Smooth muscle cell of the brain vasculature (primary cell): ENCODE results near the gene RERE.
"Not testable (repeated sequence)": the region's sequence is repeated elsewhere in the genome, so short reads cannot be mapped to it uniquely, and the experiment has no call there.

Experiments used
- DNase-seq: peaks from one replicate; pipeline ENCODE4 v3.0.0-alpha.2; 2012; ENCODE audit warnings: low read depth, low spot score

RERE gene

DNA sequence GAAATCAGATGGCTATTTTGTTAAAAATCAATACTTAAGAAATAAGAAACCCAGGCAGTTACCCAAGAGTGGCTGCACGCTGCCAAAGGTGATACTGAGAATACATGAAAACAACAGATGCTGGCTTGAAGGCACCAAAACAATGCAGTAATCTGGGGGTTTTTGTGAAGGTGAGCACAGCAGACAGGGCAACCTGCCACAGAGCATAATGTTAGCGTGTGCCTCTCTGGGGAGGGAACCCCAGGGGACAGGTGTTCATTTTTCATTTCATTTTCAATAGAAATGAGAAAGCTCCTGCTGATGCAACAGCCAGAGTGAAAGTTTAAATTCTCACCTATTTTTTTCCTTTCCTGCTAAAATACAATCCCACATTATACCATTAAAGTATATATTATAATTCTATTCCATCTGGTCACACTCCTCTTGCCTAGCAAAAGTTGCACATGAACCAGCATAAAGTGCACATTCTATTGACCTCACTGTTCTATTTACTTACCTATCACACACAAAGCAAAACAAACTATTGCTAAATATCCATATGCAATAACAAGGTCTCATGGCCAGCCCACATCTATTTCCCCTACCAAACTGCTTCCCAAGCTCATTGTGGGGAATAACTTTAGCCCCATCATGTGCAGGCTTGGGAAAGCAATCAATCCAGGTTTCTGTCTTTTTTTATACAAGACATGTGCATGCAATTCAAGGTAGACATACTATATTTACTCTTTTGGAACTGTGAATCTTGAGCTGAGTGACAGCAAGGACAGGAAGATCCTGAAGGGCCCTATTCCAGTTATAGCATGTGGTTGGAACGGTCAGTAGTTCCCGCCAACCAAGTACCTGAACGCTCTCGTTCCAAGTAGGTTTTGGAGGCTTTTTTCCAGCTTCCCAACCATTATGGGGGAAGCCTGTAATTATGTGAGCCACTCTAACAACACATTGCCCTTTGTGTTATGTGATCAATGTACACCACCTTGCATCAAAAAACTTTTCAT is 173.6 kb downstream of the RERE start:
- DNase-seq: no peak

DNA sequence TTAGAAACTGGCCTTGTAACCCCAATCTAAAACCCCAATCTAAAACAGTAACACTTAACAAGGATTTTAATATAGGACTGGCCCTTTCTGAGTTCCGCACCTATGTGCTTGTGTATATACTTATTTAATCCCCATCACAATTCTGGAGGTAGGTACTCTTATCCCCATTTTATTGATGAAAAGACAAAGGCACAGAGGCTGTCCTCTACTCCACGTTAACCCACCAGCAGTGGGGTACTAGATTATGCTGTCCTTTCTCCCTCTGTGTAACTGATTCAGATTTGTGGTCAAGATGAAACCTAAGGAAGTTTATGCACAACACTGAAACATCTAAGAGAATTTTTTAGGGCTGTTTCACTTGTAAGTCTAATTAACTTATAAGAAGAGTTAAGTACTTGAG is 175.3 kb downstream of the RERE start:
- no peak for DNase-seq

DNA sequence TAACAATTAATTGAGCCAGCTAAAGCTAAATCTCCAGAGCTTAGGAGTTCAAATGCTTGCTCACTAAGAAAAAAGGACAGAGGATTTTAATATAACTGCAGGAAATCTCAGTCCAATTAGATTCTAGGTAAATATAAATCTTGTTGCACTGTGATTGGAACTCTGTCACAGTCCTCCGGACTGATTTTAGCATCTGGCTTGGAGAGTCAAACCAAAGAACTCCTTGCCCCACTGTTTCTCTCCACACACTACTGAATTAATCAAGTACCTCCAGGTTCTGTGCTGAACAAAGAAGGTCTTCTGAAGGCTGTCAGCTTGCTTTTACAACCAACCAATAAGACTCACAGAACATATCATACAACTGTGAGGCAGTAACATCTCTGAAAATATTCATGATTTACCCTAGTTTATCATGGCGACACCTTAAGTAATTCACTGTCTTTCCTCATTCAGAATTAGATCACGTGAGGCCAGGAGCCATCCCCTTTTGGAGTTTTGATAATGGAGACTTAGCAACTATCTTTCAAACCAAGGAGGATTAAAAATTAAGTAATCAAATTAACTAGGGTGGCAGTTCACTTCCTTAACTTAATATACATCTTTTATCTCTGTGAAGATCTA is 176.0 kb downstream of the RERE start:
- no peak for DNase-seq

DNA sequence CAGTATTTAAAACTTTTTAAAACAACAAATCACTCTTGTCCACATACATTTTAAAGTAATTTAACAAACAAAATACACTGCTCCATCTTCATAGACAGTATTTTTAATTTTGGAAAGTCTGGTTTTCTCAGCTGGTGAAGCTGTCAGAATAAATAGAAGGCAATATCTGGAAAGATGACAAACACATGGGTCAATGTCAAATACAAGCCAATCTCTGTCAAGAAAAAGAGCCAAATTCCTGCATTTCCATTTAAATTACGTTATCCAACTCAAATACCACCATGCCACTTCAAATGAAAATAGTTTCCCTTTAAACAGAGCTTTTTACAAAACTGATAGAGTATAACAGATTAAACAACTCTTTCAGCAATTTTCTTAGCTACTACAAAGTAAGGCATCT is 176.5 kb downstream of the RERE start:
- no peak for DNase-seq

DNA sequence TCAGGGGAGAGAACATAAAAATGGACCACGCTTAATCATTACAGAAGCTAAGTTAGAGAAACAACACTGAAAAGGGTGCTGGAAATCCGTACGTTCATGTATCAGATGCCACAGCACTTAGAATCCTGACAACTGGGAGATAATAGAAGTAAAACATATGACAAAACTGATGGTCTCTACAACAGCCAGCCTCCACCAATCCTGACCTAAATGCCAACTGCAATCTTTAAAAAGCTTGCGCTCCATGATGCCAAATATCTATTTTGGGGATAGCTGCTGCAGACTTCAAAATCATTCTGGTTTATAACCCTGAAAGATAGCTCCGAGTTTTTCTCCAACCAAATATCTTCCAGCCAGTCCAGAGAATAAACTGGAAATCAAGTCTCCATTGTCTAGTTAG is 178.3 kb downstream of the RERE start:
- DNase-seq: no peak

DNA sequence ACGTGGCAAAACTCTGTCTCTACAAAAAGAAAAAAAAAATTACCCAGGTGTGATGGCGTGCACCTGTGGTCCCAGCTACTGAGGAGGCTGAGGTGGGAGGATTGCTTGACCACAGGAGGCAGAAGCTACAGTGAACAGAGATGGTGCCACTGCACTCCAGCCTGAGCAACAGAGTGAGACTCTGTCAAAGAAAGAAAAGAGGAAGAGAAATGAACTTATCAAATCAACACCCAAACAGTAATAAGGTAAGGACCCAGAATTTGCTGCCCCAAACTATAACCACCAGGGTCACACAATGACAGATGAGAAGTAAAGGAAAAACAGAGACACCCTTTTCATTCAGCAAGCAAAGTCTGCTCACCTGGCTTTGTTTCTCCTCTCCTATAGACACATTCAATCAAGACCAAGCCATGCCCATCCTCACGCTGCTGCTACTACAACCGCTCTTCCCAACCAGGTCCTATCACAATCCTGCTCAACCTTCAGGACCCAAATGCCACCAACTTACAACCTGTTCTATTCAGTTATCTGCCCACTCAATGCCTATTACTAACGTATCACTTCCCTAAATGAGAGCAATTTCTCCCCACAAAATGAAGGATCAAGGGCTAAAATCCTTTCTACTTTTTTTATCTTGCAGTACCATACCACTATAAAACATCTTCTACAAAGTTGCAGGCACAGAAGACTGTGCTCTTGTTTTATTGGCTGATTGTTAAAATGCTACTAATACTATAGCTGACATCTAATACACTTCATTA is 183.5 kb downstream of the RERE start:
- DNase-seq: no peak

DNA sequence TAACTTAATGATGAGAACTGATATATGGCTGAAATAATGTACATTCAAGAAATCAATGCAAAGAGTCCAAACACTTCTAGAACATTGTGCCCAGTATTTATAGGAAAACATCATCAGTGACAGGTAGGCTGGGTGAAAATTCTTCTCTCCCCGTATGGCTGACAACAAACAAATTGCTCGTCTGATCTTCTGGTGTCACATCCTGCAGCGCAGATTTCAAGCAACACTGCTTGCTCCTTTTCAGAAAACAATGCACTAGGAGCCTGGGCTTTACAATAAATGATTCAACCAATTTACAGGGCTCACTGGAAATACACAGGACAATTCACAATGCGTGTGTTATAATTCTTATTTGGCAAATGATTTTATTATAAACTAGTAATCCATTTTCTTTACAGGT is 185.3 kb downstream of the RERE start:
- DNase-seq: no peak

DNA sequence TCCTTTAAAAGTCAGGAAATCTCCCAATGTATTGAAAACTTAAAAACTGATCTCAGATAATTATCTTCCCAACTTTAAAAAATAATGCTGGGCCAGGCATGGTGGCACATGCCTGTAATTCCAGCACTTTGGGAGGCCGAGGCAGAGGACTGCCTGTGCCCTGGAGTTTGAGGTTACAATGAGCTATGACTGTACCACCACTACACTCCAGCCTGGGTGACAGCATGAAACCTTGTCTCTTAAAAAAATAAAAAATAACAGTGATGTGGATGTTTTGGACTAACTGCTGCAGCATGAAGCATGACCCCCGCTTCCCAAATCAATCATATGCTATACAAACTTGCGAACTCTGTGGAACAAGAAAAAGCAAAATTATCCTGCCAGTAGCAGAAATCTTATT is 186.3 kb downstream of the RERE start:
- DNase-seq: no peak

DNA sequence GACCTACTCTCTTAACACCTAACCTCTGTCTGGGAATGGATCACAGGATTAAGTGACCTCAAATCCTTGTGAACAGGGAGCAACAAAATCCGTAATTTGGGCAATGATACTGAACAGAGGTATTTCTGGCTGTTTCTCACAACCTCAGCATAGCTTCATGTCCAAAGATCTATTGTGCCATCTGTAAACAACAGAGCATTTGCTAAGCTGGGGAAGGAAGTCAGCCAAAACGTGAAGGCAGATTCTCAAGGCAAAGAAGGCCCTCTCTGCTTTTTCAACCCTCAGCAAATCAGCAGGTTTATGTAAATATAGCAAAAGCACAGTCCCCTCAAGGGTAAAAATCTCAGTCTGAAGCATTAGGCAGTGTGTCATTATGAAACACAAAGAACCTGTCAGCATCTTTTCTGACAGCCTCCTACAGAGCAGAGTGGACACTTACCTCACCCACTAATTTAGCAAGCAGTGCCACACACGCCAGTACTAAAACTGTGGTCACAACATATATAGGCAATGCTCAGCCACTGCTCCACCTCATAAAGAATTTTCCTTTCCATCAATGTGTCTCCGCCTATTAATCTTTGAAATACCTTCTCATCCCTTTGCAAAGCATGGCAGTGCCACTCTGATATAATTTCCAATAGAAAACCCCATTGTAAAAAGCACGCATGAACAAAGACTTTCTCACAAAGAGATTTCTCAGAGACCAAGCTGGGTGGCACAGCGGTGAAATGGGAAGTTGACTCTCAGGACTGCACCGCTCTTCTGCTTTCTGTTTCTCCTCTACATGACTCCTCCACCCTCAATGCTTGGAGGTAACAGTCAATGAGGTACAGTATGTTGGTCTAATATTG is 188.0 kb downstream of the RERE start:
- DNase-seq: no peak

DNA sequence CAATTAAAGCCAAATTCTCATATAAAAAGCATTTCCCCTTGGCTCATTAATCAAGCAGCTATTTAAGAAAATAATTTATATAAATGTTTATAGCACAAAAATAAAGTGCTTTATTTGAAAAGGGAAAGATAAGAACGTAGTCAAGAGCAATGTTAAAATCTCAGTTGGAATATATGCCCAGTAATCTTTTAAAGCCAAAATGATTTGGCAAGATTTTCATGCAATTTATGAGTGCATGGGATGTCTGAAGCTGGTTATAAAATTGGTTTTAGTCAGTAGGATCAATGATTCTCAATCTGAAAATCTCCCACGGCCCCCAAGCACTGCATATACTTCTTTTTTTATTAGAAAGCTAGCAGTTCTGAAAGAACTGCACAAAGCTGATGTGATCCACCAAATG is 188.8 kb downstream of the RERE start:
- DNase-seq: no peak

DNA sequence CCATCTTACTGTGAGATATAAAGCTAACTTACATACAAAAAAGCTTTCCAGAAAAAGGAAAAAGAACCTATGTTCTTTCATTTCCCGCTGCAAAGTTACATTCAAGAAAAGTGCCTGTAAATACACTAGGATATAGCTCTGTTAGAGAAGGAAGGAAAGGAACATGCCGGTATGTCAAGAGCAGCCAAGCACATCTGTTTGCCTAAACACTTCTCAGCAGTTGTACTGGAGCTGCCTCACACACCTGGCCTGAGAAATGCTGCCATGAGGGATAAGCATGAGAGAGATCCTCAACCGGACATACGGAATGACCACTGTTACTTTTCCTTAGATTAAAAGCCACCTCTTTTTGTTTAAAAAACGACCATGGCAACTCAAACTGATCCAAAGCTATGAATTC is 189.7 kb downstream of the RERE start:
- DNase-seq: no peak

DNA sequence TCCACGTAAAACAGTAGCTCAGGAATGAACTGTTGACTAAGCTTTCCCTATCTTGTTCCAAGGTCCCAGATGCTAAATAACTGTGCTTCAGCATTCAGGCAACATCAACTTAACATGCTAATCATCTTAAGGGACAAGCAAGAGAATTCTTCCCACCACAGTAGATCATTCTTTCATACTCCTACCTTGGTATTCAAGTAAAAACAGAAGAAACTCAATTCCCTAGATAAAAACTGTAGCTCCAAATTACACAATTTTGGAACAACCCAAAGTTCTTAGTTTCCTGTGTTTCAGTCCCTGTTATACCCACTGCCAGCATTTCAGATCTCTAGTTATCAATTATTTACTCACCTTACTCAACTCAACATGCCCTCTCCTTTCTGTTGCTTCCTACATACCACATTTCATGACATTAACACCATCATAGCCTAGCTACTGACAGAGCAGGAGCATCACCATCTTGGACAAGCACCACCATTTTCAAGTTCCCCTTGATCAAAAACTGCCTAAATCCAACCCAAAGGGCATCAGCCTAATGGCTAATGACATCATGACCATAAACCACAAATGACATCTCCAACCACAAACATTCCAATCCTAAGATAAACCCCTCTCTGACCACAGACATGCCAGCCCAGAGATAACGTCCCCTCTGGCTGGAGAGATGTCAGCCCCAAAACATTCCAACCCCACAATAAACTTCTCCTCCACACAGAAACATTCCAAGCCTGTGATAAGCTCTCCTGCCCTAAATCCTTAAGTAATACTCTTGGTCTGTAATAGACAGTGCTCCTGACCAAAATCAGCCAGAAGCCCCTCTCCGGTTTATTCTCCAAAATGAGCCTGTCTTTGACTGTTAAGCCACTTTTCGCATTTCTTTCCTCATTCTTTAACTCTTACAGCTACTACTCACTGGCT is 191.2 kb downstream of the RERE start:
- no peak for DNase-seq

DNA sequence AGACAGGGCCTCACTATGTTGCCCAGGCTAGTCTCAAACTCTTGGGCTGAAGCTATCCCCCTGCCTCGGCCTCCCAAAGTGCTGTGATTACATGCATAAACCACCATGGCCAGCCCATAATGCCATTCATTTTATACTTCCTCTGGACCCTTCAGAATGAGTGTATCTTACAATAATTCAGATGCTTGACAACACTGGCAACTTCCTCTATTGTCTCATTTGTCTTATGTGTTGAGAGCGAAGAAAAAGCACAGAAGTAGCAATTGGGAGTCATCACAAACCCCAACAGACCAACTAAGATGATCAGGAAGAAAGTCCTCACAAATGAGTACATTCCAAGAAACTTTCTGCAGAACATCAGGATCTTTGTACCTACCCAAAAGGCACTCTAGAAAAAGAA is 191.9 kb downstream of the RERE start:
- no peak for DNase-seq

DNA sequence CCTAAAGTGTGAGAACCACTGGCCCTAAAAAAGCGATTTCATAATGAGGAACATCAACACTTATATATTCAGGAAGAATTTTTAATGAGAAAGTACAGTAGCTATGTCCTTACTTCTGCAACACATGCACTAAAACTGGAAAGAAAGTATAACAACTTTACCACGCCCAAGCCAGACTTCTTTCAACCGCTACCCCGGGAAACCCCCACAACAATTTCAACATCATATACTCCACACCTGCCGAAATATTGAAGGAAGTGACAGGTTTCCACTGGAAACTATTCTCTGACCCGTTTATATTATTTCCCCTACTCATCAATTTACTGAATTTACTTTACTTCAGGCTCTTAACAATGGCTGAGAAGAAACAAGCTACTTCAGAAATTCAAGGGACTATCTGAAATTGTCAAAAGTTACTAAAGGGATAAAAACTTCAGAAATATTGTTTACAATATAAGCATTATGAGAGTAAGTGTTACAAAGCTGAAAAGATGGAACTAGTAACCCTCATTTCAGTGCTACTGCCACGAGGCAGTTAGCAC is 193.7 kb downstream of the RERE start:
- DNase-seq: not testable (repeated sequence)

DNA sequence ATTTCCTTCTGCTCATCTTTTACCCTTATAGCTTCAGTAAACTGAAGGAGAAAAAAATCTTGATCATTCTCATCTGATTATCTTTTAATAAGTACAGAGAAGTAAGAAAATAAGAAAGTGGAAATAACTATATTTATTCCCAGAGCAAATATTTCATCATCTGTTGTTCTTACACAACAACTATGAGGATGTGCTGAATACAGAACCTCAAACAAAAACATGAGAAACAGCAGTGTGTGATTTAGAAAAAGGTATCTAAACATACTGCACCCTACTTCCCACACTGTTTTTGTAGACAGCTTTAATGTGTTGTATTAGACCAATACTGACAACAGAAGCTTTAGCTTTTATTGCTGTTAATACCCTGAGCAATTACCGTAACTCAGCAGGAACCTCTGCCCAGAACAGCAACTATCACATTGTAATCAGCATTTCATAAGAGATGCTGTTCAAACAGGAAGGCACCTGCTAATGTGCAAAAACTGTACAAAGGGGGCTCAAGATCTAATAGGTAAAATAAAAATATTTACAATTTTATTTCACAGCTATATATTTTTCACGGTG is 195.6 kb downstream of the RERE start:
- not testable (repeated sequence) for DNase-seq

DNA sequence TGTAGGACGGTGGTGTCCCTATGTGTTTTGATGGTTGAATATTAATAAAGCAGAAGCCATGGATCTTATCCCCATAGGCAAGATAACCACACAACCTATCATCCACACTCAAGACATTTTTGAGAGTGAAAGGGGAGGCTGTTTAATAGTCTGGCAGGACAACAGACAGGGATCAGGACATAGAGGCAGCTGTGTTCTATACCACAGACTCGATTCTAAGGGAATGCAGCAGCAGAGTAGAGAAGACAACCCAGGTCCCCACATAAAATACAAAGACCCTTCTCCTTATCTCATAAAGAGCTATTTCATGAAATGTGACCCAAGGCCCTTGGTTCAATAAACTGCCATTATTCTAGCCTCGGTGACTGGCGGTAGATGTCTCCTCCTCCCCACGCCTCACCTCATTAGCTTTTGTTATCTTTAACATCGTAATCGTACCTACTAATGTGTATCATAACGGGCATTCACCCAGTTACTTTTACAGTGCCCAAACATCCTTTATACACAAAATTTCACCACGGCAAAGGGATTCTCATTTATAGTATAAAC is 196.3 kb downstream of the RERE start:
- not testable (repeated sequence) for DNase-seq

DNA sequence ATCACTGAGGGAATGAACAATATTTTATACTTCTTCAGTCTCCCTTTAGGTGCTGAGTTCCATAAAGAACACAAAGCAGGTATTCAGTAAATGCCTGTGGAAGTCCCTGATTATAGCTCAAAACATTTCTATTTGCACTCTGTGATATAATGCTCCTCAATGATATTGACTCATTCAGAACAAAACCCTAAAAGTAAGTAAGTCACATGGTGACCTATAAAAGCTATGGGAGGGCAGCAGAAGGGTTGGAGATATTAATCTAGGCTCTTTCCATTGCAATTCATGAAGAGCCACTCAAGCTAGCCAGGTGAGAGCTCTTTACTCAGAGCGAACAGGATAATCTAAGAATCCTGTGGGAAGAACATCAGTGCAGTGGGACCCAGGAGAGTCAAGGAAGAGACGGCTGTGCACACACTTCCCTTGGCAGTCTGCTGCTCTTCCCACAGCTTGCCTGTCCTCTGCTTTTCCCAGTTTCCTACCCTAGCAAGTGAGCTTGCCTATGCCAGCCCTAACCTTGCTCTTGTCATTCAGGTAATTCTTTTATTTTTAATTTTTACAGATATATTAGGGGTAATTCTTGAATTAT is 197.4 kb downstream of the RERE start:
- not testable (repeated sequence) for DNase-seq

DNA sequence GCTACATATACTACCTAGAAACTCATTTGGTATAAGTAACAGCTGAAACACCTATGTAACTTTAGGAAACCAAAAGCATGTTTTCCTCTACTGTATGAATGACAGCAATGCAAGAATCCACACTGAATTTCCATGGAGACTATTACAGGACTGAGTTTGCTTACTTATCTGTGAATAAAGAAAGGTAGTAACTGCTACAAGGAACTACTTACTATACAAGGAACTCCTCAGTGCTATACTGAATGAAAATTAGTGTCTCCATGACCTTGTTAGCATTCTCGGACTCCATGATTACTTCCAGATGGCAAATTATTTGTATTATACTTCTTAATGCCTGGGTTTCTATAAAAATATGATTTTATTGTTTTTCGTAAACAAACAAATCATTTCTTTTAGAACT is 198.0 kb downstream of the RERE start:
- not testable (repeated sequence) for DNase-seq

DNA sequence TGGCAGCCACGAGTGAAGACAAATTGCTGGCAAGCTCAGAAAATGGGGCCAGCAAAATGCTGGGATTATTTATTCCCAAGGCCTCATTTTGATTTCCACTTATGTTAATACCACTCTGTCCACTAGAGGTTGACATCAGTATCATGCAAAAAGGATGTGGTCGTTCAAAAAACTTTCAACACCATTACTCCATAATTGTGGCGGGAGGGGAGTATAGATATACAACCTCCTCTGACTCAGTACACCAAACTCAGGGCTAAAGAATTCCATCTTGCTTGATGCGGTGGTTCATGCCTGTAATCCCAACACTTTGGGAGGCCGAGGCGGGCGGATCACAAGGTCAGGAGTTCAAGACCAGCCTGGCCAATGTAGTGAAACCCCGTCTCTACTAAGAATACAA is 200.6 kb downstream of the RERE start:
- not testable (repeated sequence) for DNase-seq
